ENCODE measurements around the gene KLF5.

GRCh38 chr13:73045031-73045430, 13.8 kb upstream of the KLF5 start:
- TF ChIP-seq POLR2A (IDR thresholded peaks at IDR 0.05) (no peak), CTCF (IDR thresholded peaks at IDR 0.05) (no peak)

All from tibial nerve (tissue), 3 donors.